Transverse colon (tissue), 4 donors: Measurements from ENCODE around the gene GATB. TPM values are rescaled to one million over a fixed set of nuclear protein-coding genes. Genes with fewer than 3 reads are reported as not detected.
A peak's percentile ranks its signal among the peaks of the same experiment; 100 is the strongest.

Experiments
- DNase-seq: peaks from one replicate; pipeline ENCODE4 v3.0.0-alpha.2; 2019
- H3K27ac ChIP-seq, 4 donors: fragments of 200-600 bp; sonication (generic); 2 replicates each; pipeline ENCODE4 v1.5.1; 2016 to 2018; ENCODE audit warnings: inconsistent platforms in 4 of 4
- H3K27me3 ChIP-seq: fragments of 200-600 bp; sonication (generic); 2 replicates; pipeline ENCODE4 v1.5.1; 2017; ENCODE audit warnings: inconsistent platforms
- H3K36me3 ChIP-seq, 4 donors: fragments of 200-600 bp; sonication (generic); 2 replicates each; pipeline ENCODE4 v1.5.1; 2017 to 2019; ENCODE audit warnings: inconsistent platforms in 4 of 4
- H3K4me1 ChIP-seq, 4 donors: fragments of 200-600 bp; sonication (generic); 2 replicates each; pipeline ENCODE4 v1.5.1; 2017 to 2020; ENCODE audit warnings: inconsistent platforms in 4 of 4
- H3K4me3 ChIP-seq, 4 donors: fragments of 200-600 bp; sonication (generic); 1 replicate in 1 of 4; 2 replicates in 3 of 4; pipeline versions ENCODE4 v1.5.1 to v1.6.1; 2017 to 2019; ENCODE audit warnings: inconsistent platforms in 4 of 4
- H3K9me3 ChIP-seq, 2 donors: fragments of 200-600 bp; sonication (generic); 2 replicates each; pipeline ENCODE4 v1.5.1; 2017 to 2019; ENCODE audit warnings: inconsistent platforms in 2 of 2
- CTCF ChIP-seq, 5 experiments: fragments of 200-600 bp in 3 of 5; fragments of 450-650 bp in 2 of 5; sonication (generic) in 3 of 5; IDR thresholded peaks; 1 replicate in 2 of 5; 2 replicates in 3 of 5; pipeline ENCODE4 v1.5.1; 2016 to 2017; ENCODE audit warnings: antibody characterized with exemption in 5 of 5, inconsistent platforms in 3 of 5, mild to moderate bottlenecking in 2 of 5, moderate library complexity in 1 of 5
- EP300 ChIP-seq: sonication (generic); formaldehyde crosslinking; IDR thresholded peaks from one replicate; pipeline ENCODE4 v1.6.1; 2017; ENCODE audit warnings: antibody characterized with exemption, low read depth
- POLR2A ChIP-seq: fragments of 450-650 bp; IDR thresholded peaks from one replicate; pipeline ENCODE4 v1.6.1; 2016; ENCODE audit warnings: antibody characterized with exemption, mild to moderate bottlenecking, moderate library complexity
- POLR2AphosphoS5 ChIP-seq, 3 donors: sonication (generic); formaldehyde crosslinking; IDR thresholded peaks; one replicate each; pipeline ENCODE4 v1.6.1; 2016; ENCODE audit warnings: antibody characterized with exemption in 3 of 3
- WGBS, 2 donors: methylation state at CpG; one replicate each; pipeline ENCODE4 v1.1.5; 2018; ENCODE audit warnings: low coverage in 1 of 2; 5-methylcytosine and 5-hydroxymethylcytosine counted together
- in situ Hi-C, 4 donors: fragments of 200-750 bp; cut with MboI; loops; one replicate each; pipeline versions ENCODE4 v1.15.0 to v1.15.1; 2017; ENCODE audit warnings: low sequenced_read_pairs in 3 of 4, low pct_ligation_motif_present in 1 of 4, low pct_unique_long_range_greater_than_20kb in 1 of 4
- intact Hi-C: fragments of 100-400 bp; cut with DNase I; formaldehyde crosslinking; loops from one replicate; pipeline ENCODE4 v1.15.1; 2023; ENCODE audit warnings: low total_unique reads
- total RNA-seq, 4 donors: library from RNA; depleted of rRNA; stranded (reverse); fragments of >200 nt; gene quantifications; one replicate each; pipeline ENCODE4 v1.1.0, GENCODE V29; 2016

GATB gene
- total RNA-seq, 4 donors from 2014 or later: 22.5 to 111 (median 27.3) TPM

- Histone ChIP-seq H3K4me3 (no peak overlapping the region), H3K4me1 (peaks cover 0 to 37% (median 28%) of the 10 kb centered on the region in 4 donors), H3K27ac (peak overlapping the region in 2 of 4 donors; percentile 71 to 76), H3K27me3 (no peaks in the 10 kb centered on the region), H3K9me3 (no peaks in the 10 kb centered on the region), H3K36me3 (no peaks in the 10 kb centered on the region)
- intact Hi-C loops: no loop called here
- WGBS, 2 donors: 62% methylated on average over 3 of the region's 3 CpGs; no CpG with 5 or more reads in 1 of the 2 donors
- in situ Hi-C loops: no loop called here
- no peak for TF ChIP-seq CTCF (IDR thresholded peaks at IDR 0.05)
- DNase-seq: no peak
Measured at GRCh38 chr4:151796106-151796505, 35.3 kb upstream of the GATB start.

GRCh38 chr4:151792995-151793394 lies 32.2 kb upstream of the GATB start:
- Histone ChIP-seq H3K27ac (no peak overlapping the region), H3K9me3 (no peaks in the 10 kb centered on the region), H3K36me3 (no peaks in the 10 kb centered on the region), H3K4me1 (peaks cover 0 to 24% (median 15%) of the 10 kb centered on the region in 4 donors), H3K27me3 (no peaks in the 10 kb centered on the region), H3K4me3 (no peak overlapping the region)
- no peak for TF ChIP-seq POLR2AphosphoS5 (IDR thresholded peaks at IDR 0.05)
- no peak for TF ChIP-seq EP300
- no peak for TF ChIP-seq CTCF (IDR thresholded peaks at IDR 0.05)
- TF ChIP-seq POLR2A: no peak
- intact Hi-C loops (no loop called here), in situ Hi-C loops (no loop called here)
- 80 to 89% methylated on average over 3 to 4 of the region's 4 CpGs for WGBS, 2 donors
- no peak for DNase-seq

GRCh38 chr4:151792530-151792929 lies 31.7 kb upstream of the GATB start:
- Histone ChIP-seq H3K4me3 (no peak overlapping the region), H3K27me3 (no peaks in the 10 kb centered on the region), H3K9me3 (no peaks in the 10 kb centered on the region), H3K27ac (no peak overlapping the region), H3K36me3 (no peaks in the 10 kb centered on the region), H3K4me1 (peaks cover 0 to 19% (median 10%) of the 10 kb centered on the region in 4 donors)
- WGBS, 2 donors: 93% methylated on average over 4 of the region's 4 CpGs; no CpG with 5 or more reads in 1 of the 2 donors
- DNase-seq: no peak
- intact Hi-C loops: no loop called here
- in situ Hi-C loops: no loop called here
- TF ChIP-seq POLR2AphosphoS5 (IDR thresholded peaks at IDR 0.05) (no peak), CTCF (IDR thresholded peaks at IDR 0.05) (no peak), EP300 (no peak), POLR2A (no peak)

GRCh38 chr4:151788021-151788420 lies 27.2 kb upstream of the GATB start:
- Histone ChIP-seq H3K4me3 (no peak overlapping the region), H3K36me3 (no peaks in the 10 kb centered on the region), H3K27me3 (no peaks in the 10 kb centered on the region), H3K4me1 (no peaks in the 10 kb centered on the region), H3K27ac (no peak overlapping the region), H3K9me3 (no peaks in the 10 kb centered on the region)
- no peak for TF ChIP-seq EP300
- TF ChIP-seq POLR2A: no peak
- no peak for TF ChIP-seq CTCF (IDR thresholded peaks at IDR 0.05)
- no peak for TF ChIP-seq POLR2AphosphoS5 (IDR thresholded peaks at IDR 0.05)
- DNase-seq: no peak
- intact Hi-C loops: no loop called here
- in situ Hi-C loops: no loop called here
